ENCODE results near the gene NFIB.

GRCh38 chr9:14316602-14317300, 2.8 kb upstream of the NFIB start:
- TF ChIP-seq EZH2 (IDR thresholded peaks at IDR 0.05; ENCODE audit: borderline replicate concordance, low read length) (no peak), CTCF (conservative IDR thresholded peaks at IDR 0.05 in 1 of 2, IDR thresholded peaks at IDR 0.05 in 1 of 2; ENCODE audit: extremely low read depth in 1 of 2, insufficient read depth in 1 of 2, low read depth in 1 of 2, low read length in 2 of 2) (no peak)

All from mammary epithelial cell (primary cell).